ENCODE results near the gene MDP1. TPM values are rescaled to one million over a fixed set of nuclear protein-coding genes. Genes with fewer than 3 reads are reported as not detected.

MDP1 gene
- total and polyA plus RNA-seq, 10 of the 15 experiments (the other 5 are each of a cell fraction or from before 2014, with no cell fraction given), result 10.4 to 45.8 (median 23.5) TPM

GRCh38 chr14:24164518-24164991 lies 51.3 kb downstream of the MDP1 start:
- DNase-seq (ENCODE audit: low read depth, low spot score) (no peak), FAIRE-seq (no peak), ATAC-seq (no peak)
- intact Hi-C loops (cut with micrococcal nuclease; ENCODE audit: unreplicated experiment), result no loop called here
- H3K36me3 ChIP-seq (ENCODE audit: control insufficient read depth in 2 of 2, insufficient read depth in 2 of 2, low read length in 1 of 2), result peaks cover 34 to 54% of the 10 kb centered on the region in 2 experiments
- RAD21 ChIA-PET (ENCODE audit: unreplicated experiment), result no interaction called here
- H2AFZ ChIP-seq (ENCODE audit: control insufficient read depth, low read depth, low read length), result no peak overlapping the region
- no peak overlapping the region; the same call in 1 of the 2 replicates for H3K4me3 ChIP-seq
- SMC1A ChIA-PET (ENCODE audit: uncharacterized antibody, unreplicated experiment), result no interaction called here
- H3K79me2 ChIP-seq (ENCODE audit: control insufficient read depth, insufficient read depth, low read length), result peaks cover 43% of the 10 kb centered on the region
- H3K27ac ChIP-seq (ENCODE audit: control insufficient read depth, insufficient read depth), result no peak overlapping the region
- H3K9me3 ChIP-seq (replicated peaks; ENCODE audit: control insufficient read depth, insufficient read depth, low read length), result no peaks in the 10 kb centered on the region
- H3K4me1 ChIP-seq (ENCODE audit: control insufficient read depth, insufficient read depth, low read length), result peaks cover 38% of the 10 kb centered on the region
- CTCF ChIA-PET, result no interaction called here
- H3K9ac ChIP-seq (ENCODE audit: control insufficient read depth, insufficient read depth, low read length), result peak overlapping the region; percentile 17; the same call in 1 of the 2 replicates
- H4K20me1 ChIP-seq (ENCODE audit: control insufficient read depth, insufficient read depth), result no peaks in the 10 kb centered on the region
- POLR2A ChIA-PET, result interaction anchor here (0.6 to 1.0 kb wide), 5 partner anchors 14 to 69 kb away, joined by 3 to 9 read pairs (median 3); partner anchors contain the start of gene PSME2
- H3K27me3 ChIP-seq (replicated peaks in 1 of 2; ENCODE audit: control insufficient read depth in 2 of 2, insufficient read depth in 2 of 2, low read length in 1 of 2), result no peaks in the 10 kb centered on the region
- BruUV-seq (replicated peaks), result no TSS peak
- 98% methylated on average over 14 of the region's 14 CpGs for WGBS (ENCODE audit: insufficient coverage, insufficient replicate concordance, low lambda C conversion rate, missing lambda C conversion rate)
- peak overlapping the region; percentile 90; the same call in 1 of the 2 replicates for H3K4me2 ChIP-seq (ENCODE audit: control insufficient read depth, insufficient read depth)
- 0 out of 3 replicates have a peak, but pooled peaks have one; percentile 11 for TF ChIP-seq POU2F2 (IDR thresholded peaks at IDR 0.05; ENCODE audit: borderline replicate concordance, low read depth, low read length)
- no peak for TF ChIP-seq REST (IDR thresholded peaks at IDR 0.05; ENCODE audit: low read depth, low read length)
- TF ChIP-seq BCL11A (IDR thresholded peaks at IDR 0.05; ENCODE audit: low read depth, low read length), result no peak
- peak; percentile 11; the same call in 1 of the 2 replicates for TF ChIP-seq POLR2AphosphoS5 (IDR thresholded peaks at IDR 0.05; ENCODE audit: low read length)
- no peak for TF ChIP-seq SREBF2 (IDR thresholded peaks at IDR 0.05; ENCODE audit: low read length)
- TF ChIP-seq RELB (IDR thresholded peaks at IDR 0.05; ENCODE audit: low read depth), result no peak
- peak; percentile 44; the same call in 1 of the 2 replicates for TF ChIP-seq POLR2A (IDR thresholded peaks at IDR 0.05; ENCODE audit: low read depth, low read length)
- in situ Hi-C loops (cut with MboI), result no loop called here

Small RNAs within 50 kb of the gene (small RNA-seq; reads per million reads assigned to genes)
- gene AL136295.4 (not detected), gene CHMP4A (not detected), gene IPO4 (0.55 reads per million, percentile 11 among the genes with 10 or more reads in this experiment), gene IRF9 (0.31 reads per million), gene MDP1 (0.20 reads per million)

Other genes starting within 250 kb of the MDP1 start
Only the 7 nearest of the 34 such genes appear.
- gene IPO4, start 27.2 kb downstream of the MDP1 start, total RNA-seq (2014; rRNA removed), result 77.1 and 139 TPM in 2 replicates
- 21.8 and 23.0 TPM in 2 replicates for gene IPO4, start 27.2 kb downstream of the MDP1 start, total RNA-seq (2014; rRNA removed; fragmentation: Illumina TruSeq; extraction: Trizol)
- gene IPO4, start 27.2 kb downstream of the MDP1 start, total RNA-seq (2021), result 88.9 and 113 TPM in 2 replicates
- 6.6 and 12.6 TPM in 2 replicates for gene IPO4, start 27.2 kb downstream of the MDP1 start, polyA plus RNA-seq (2011; rRNA removed)
- gene IPO4, start 27.2 kb downstream of the MDP1 start, polyA plus RNA-seq (2014; fragmentation: Illumina TruSeq; extraction: Trizol), result 15.5 and 30.7 TPM in 2 replicates
- 10 to 100 TPM in 1 of 2 experiments, 1 to 10 TPM in 1; 7.8 to 10.3 TPM for gene IPO4, start 27.2 kb downstream of the MDP1 start, polyA plus RNA-seq (2014; fragmentation: Nextera tagmentation; extraction: Ambion mirVana)
- 44.5 and 72.1 TPM in 2 replicates for gene IPO4, start 27.2 kb downstream of the MDP1 start, polyA plus RNA-seq (2014; rRNA removed)
- 100 to 1,000 TPM in 1 of 2 experiments, 10 to 100 TPM in 1; 92.1 to 104 TPM for gene IPO4, start 27.2 kb downstream of the MDP1 start, polyA plus RNA-seq (2016; fragmentation: Nextera tagmentation; extraction: Ambion mirVana)
- 20.2 and 22.7 TPM in 2 replicates for gene TM9SF1, start 20.6 kb downstream of the MDP1 start, total RNA-seq (2014; rRNA removed)
- 10.4 and 12.1 TPM in 2 replicates for gene TM9SF1, start 20.6 kb downstream of the MDP1 start, total RNA-seq (2014; rRNA removed; fragmentation: Illumina TruSeq; extraction: Trizol)
- gene TM9SF1, start 20.6 kb downstream of the MDP1 start, total RNA-seq (2021), result 19.7 and 23.9 TPM in 2 replicates
- 4.3 and 11.7 TPM in 2 replicates for gene TM9SF1, start 20.6 kb downstream of the MDP1 start, polyA plus RNA-seq (2011; rRNA removed)
- gene TM9SF1, start 20.6 kb downstream of the MDP1 start, polyA plus RNA-seq (2014; fragmentation: Illumina TruSeq; extraction: Trizol), result 11.1 and 14.0 TPM in 2 replicates
- 1 to 10 TPM; 7.2 to 9.8 TPM for gene TM9SF1, start 20.6 kb downstream of the MDP1 start, polyA plus RNA-seq (2014; fragmentation: Nextera tagmentation; extraction: Ambion mirVana)
- gene TM9SF1, start 20.6 kb downstream of the MDP1 start, polyA plus RNA-seq (2014; rRNA removed), result 20.7 and 21.2 TPM in 2 replicates
- gene TM9SF1, start 20.6 kb downstream of the MDP1 start, polyA plus RNA-seq (2016; fragmentation: Nextera tagmentation; extraction: Ambion mirVana), result 10 to 100 TPM; 38.7 to 39.2 TPM
- not detected in 2 replicates for gene TSSK4, start 10.4 kb downstream of the MDP1 start, total RNA-seq (2014; rRNA removed)
- 0.18 TPM in 1 of 2 replicates, not detected in the other for gene TSSK4, start 10.4 kb downstream of the MDP1 start, total RNA-seq (2014; rRNA removed; fragmentation: Illumina TruSeq; extraction: Trizol)
- gene TSSK4, start 10.4 kb downstream of the MDP1 start, total RNA-seq (2021), result not detected in 2 replicates
- gene TSSK4, start 10.4 kb downstream of the MDP1 start, polyA plus RNA-seq (2011; rRNA removed), result 0.07 and 0.11 TPM in 2 replicates
- not detected in 2 replicates for gene TSSK4, start 10.4 kb downstream of the MDP1 start, polyA plus RNA-seq (2014; fragmentation: Illumina TruSeq; extraction: Trizol)
- under 1 TPM; 0.04 to 0.08 TPM for gene TSSK4, start 10.4 kb downstream of the MDP1 start, polyA plus RNA-seq (2014; fragmentation: Nextera tagmentation; extraction: Ambion mirVana)
- 0.23 TPM in 1 of 2 replicates, not detected in the other for gene TSSK4, start 10.4 kb downstream of the MDP1 start, polyA plus RNA-seq (2014; rRNA removed)
- under 1 TPM; 0.44 to 0.79 TPM for gene TSSK4, start 10.4 kb downstream of the MDP1 start, polyA plus RNA-seq (2016; fragmentation: Nextera tagmentation; extraction: Ambion mirVana)
- 31.7 and 35.6 TPM in 2 replicates for gene CHMP4A, start 2.6 kb downstream of the MDP1 start, total RNA-seq (2014; rRNA removed)
- 47.4 and 49.4 TPM in 2 replicates for gene CHMP4A, start 2.6 kb downstream of the MDP1 start, total RNA-seq (2014; rRNA removed; fragmentation: Illumina TruSeq; extraction: Trizol)
- gene CHMP4A, start 2.6 kb downstream of the MDP1 start, total RNA-seq (2021), result 33.0 and 35.5 TPM in 2 replicates
- gene CHMP4A, start 2.6 kb downstream of the MDP1 start, polyA plus RNA-seq (2011; rRNA removed), result 81.0 and 81.1 TPM in 2 replicates
- 97.5 and 107 TPM in 2 replicates for gene CHMP4A, start 2.6 kb downstream of the MDP1 start, polyA plus RNA-seq (2014; fragmentation: Illumina TruSeq; extraction: Trizol)
- 100 to 1,000 TPM; 110 to 151 TPM for gene CHMP4A, start 2.6 kb downstream of the MDP1 start, polyA plus RNA-seq (2014; fragmentation: Nextera tagmentation; extraction: Ambion mirVana)
- 63.8 and 73.8 TPM in 2 replicates for gene CHMP4A, start 2.6 kb downstream of the MDP1 start, polyA plus RNA-seq (2014; rRNA removed)
- gene CHMP4A, start 2.6 kb downstream of the MDP1 start, polyA plus RNA-seq (2016; fragmentation: Nextera tagmentation; extraction: Ambion mirVana), result 100 to 1,000 TPM in 1 of 2 experiments, 10 to 100 TPM in 1; 88.5 to 103 TPM
- 172 and 220 TPM in 2 replicates for gene NEDD8, start 16.3 kb upstream of the MDP1 start, total RNA-seq (2014; rRNA removed)
- gene NEDD8, start 16.3 kb upstream of the MDP1 start, total RNA-seq (2014; rRNA removed; fragmentation: Illumina TruSeq; extraction: Trizol), result 279 and 289 TPM in 2 replicates
- gene NEDD8, start 16.3 kb upstream of the MDP1 start, total RNA-seq (2021), result 163 and 164 TPM in 2 replicates
- gene NEDD8, start 16.3 kb upstream of the MDP1 start, polyA plus RNA-seq (2011; rRNA removed), result 237 and 279 TPM in 2 replicates
- 298 and 308 TPM in 2 replicates for gene NEDD8, start 16.3 kb upstream of the MDP1 start, polyA plus RNA-seq (2014; fragmentation: Illumina TruSeq; extraction: Trizol)
- gene NEDD8, start 16.3 kb upstream of the MDP1 start, polyA plus RNA-seq (2014; fragmentation: Nextera tagmentation; extraction: Ambion mirVana), result 100 to 1,000 TPM; 838 to 991 TPM
- gene NEDD8, start 16.3 kb upstream of the MDP1 start, polyA plus RNA-seq (2014; rRNA removed), result 265 and 301 TPM in 2 replicates
- gene NEDD8, start 16.3 kb upstream of the MDP1 start, polyA plus RNA-seq (2016; fragmentation: Nextera tagmentation; extraction: Ambion mirVana), result 100 to 1,000 TPM; 307 to 335 TPM
- gene GMPR2, start 16.9 kb upstream of the MDP1 start, total RNA-seq (2014; rRNA removed), result 61.9 and 62.4 TPM in 2 replicates
- 58.6 and 61.0 TPM in 2 replicates for gene GMPR2, start 16.9 kb upstream of the MDP1 start, total RNA-seq (2014; rRNA removed; fragmentation: Illumina TruSeq; extraction: Trizol)
- 54.7 and 59.8 TPM in 2 replicates for gene GMPR2, start 16.9 kb upstream of the MDP1 start, total RNA-seq (2021)
- gene GMPR2, start 16.9 kb upstream of the MDP1 start, polyA plus RNA-seq (2011; rRNA removed), result 57.3 and 80.3 TPM in 2 replicates
- gene GMPR2, start 16.9 kb upstream of the MDP1 start, polyA plus RNA-seq (2014; fragmentation: Illumina TruSeq; extraction: Trizol), result 65.9 and 97.8 TPM in 2 replicates
- gene GMPR2, start 16.9 kb upstream of the MDP1 start, polyA plus RNA-seq (2014; fragmentation: Nextera tagmentation; extraction: Ambion mirVana), result 10 to 100 TPM; 67.0 to 67.9 TPM
- gene GMPR2, start 16.9 kb upstream of the MDP1 start, polyA plus RNA-seq (2014; rRNA removed), result 40.1 and 55.1 TPM in 2 replicates
- gene GMPR2, start 16.9 kb upstream of the MDP1 start, polyA plus RNA-seq (2016; fragmentation: Nextera tagmentation; extraction: Ambion mirVana), result 10 to 100 TPM; 56.0 to 59.6 TPM
- gene TINF2, start 26.6 kb upstream of the MDP1 start, total RNA-seq (2014; rRNA removed), result 50.9 and 52.5 TPM in 2 replicates
- gene TINF2, start 26.6 kb upstream of the MDP1 start, total RNA-seq (2014; rRNA removed; fragmentation: Illumina TruSeq; extraction: Trizol), result 56.5 and 57.9 TPM in 2 replicates
- gene TINF2, start 26.6 kb upstream of the MDP1 start, total RNA-seq (2021), result 66.6 and 69.5 TPM in 2 replicates
- 47.5 and 55.8 TPM in 2 replicates for gene TINF2, start 26.6 kb upstream of the MDP1 start, polyA plus RNA-seq (2011; rRNA removed)
- gene TINF2, start 26.6 kb upstream of the MDP1 start, polyA plus RNA-seq (2014; fragmentation: Illumina TruSeq; extraction: Trizol), result 71.1 and 71.8 TPM in 2 replicates
- 10 to 100 TPM; 27.8 to 58.8 TPM for gene TINF2, start 26.6 kb upstream of the MDP1 start, polyA plus RNA-seq (2014; fragmentation: Nextera tagmentation; extraction: Ambion mirVana)
- gene TINF2, start 26.6 kb upstream of the MDP1 start, polyA plus RNA-seq (2014; rRNA removed), result 46.8 and 48.9 TPM in 2 replicates
- 10 to 100 TPM; 77.2 to 77.8 TPM for gene TINF2, start 26.6 kb upstream of the MDP1 start, polyA plus RNA-seq (2016; fragmentation: Nextera tagmentation; extraction: Ambion mirVana)

Data from GM12878 (cell line).